GM12872 (cell line): Measurements from ENCODE around the gene PKP1.

Source experiments
- CTCF ChIP-seq: IDR thresholded peaks from 3 replicates; pipeline ENCODE4 v1.5.1; 2011; ENCODE audit warnings: low read depth, mild to moderate bottlenecking, low read length, moderate library complexity; ENCODE audit not compliant: insufficient read depth

Gene PKP1

DNA sequence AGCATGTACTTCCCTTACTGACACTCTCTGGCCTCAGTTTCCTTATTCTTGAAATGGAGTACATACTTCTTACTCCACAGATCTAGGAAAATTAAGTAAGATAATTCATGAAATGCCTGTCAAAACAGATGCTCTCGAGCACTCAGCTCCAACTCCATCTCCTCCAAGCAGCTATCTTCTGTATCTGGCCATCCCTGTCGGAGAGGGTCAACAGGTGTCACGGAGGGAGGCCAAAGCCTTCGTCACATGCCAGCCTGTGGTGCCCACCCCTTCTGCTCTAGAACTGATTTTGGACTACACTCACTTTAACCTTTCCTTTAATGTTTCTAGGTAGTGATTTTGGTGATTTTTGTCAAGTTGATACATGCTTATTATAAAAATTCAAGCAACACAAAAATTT lies 18.8 kb upstream of the PKP1 start:
- TF ChIP-seq CTCF = no peak

DNA sequence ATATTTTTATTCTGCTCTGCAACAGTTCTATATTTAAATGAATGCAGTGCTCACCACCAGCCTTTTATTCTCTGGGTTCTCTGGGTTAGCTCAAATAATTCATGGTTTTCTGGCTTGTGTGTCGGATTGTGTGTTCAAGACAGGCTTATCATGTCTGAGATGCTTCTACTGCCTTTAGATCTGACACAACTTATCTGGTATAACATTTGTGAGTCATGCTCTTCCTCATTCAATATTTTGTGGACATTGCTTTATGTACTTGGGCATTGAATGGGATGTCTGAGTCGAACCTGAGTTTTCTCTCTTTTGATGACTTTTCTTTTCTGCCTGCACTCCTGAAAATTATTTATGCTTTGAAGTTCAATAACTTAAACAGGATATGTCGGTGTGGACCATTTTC lies 17.6 kb upstream of the PKP1 start:
- TF ChIP-seq CTCF = no peak

DNA sequence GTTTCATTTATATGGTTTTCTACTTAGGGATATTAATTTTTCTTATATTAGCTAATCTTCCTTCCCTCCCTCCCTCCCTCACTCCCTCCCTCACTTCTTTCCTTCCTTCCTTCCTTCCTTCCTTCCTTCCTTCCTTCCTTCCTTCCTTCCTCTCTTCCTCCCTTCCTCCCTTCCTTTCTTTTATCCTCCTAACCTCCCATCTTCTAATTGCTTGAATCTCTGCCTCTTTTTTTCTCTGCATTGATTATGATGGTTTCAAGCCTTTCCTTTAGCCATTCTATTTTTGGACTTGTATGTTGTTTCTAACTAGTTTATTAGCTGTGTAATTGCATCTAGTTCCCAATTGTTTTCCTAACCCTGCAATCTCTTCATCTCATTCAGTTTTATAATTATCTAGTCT lies 17.0 kb upstream of the PKP1 start:
- no peak for TF ChIP-seq CTCF

DNA sequence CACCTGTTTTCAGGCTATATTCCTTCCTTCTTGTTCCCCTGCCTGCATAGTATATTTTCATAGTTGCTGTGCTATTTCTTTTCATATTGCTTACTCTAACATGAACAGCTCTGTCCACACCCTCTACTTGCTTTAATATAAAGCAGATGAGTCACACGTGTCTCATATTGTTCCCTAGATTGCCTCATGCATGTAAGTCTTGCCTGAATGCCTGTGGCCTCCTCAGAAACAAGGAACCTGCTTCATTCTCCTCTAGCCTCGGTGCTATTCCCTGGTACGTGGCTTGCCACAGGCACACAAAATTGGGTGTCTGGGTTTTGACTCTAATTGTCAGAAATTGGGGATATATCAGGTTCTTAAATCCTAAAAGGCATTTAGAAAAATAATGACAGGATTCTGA lies 16.5 kb upstream of the PKP1 start:
- no peak for TF ChIP-seq CTCF

DNA sequence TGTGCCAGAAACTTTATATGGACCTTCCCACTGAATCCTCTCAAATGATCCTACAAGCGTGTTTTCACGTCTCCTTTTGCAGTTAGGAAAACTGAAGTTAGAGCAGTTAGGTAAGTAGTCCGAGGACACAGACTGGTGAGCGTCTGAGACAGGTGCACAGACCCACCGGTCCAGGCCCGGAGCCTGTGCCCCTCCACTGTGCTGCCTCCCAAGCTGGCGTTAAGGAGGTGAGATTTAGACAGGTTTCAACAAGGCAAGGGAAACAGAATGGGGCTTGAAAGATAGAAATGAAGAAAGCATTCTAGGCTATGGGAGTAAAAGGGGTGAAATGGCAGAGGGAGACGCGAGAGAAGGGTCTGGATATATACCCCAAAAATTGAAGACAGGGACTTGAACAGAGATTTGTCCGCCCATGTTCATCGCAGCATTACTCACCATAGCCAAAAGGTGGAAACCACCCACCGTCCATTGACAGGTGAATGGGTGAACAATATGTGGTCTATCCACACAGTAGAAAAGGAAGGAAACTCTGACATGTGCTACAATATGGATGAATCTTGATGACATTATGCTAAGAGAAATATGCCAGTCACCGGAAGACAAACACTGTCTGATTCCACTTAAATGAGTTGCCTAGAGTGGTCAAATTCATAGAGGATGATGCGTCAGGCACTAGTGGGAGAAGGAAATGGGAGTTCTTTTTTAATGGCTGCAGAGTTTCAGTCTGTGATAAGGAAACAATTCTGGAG lies 15.7 kb upstream of the PKP1 start:
- no peak for TF ChIP-seq CTCF

DNA sequence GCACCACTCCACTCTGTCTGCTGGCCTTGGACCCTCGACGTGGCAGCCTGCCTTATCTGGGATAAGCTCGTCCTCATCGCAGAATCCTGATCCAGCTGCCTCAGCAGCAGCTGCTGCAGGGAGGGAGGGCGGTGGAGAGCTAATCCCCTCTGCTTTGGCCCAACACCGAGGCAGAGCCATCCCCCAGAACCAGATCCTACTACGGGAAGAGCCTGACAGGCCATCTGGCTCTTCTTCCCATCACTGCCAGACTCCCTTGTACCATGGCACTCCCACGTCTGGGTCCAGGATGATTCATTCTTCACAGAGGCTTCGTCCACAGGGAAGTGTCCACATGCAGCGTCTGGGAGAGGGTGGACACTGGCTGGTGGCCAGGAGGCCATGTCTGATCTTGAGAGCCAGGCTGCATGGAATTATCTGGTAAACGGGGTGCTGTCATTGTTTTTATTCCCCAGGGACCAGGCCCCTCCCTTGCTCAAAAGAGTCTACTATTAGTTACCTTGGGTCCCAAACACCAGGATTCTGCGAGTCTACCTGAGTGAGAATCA lies 14.6 kb upstream of the PKP1 start:
- no peak for TF ChIP-seq CTCF

DNA sequence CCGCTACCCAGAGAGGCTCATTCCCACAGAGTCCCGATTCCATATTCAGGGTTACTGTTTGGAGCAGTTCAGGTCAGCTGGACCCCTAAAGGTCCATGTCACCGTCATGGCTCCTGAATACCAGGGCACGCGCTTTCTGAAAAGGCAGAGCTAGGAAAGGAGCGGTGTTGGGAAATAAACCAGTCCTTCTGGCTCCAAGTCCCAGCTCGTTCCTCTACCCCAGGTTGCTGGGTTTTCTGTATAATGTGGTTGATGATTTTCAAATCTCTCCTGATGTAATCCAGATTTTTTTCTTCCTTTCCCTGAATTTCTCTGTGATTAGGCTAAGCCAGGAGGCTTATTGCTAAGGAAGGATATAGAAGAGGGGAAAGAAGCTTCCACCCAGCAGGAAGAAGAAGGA lies 14.0 kb upstream of the PKP1 start:
- no peak for TF ChIP-seq CTCF
